Subcutaneous adipose tissue (tissue), 4 donors: Measurements from ENCODE around the gene ASPRV1. TPM values are rescaled to one million over a fixed set of nuclear protein-coding genes. Genes with fewer than 3 reads are reported as not detected.

Experiments
- CTCF ChIP-seq: fragments of 450-650 bp; IDR thresholded peaks from one replicate; pipeline ENCODE4 v1.5.1; 2016; ENCODE audit warnings: low read depth, mild to moderate bottlenecking, control low read depth, antibody characterized with exemption, moderate library complexity
- total RNA-seq, 4 donors: library from RNA; depleted of rRNA; stranded (reverse); fragments of >200 nt; gene quantifications; one replicate each; pipeline ENCODE4 v1.1.0, GENCODE V29; 2016

Gene ASPRV1
- total RNA-seq, 4 donors from 2014 or later: 0.98 to 3.5 (median 2.1) TPM

- TF ChIP-seq CTCF: no peak
Observed at GRCh38 chr2:70005216-70005615, 43.8 kb upstream of the ASPRV1 start.

- TF ChIP-seq CTCF: no peak
Observed at GRCh38 chr2:70003093-70003830, 41.8 kb upstream of the ASPRV1 start.

- no peak for TF ChIP-seq CTCF
Observed at GRCh38 chr2:70002241-70002899, 40.9 kb upstream of the ASPRV1 start.

- TF ChIP-seq CTCF: no peak
Observed at GRCh38 chr2:69998761-69999160, 37.3 kb upstream of the ASPRV1 start.

- TF ChIP-seq CTCF: no peak
Observed at GRCh38 chr2:69997015-69997830, 35.8 kb upstream of the ASPRV1 start.

GRCh38 chr2:69995511-69995910 is 34.1 kb upstream of the ASPRV1 start:
- TF ChIP-seq CTCF: no peak

- no peak for TF ChIP-seq CTCF
Observed at GRCh38 chr2:69994166-69994565, 32.7 kb upstream of the ASPRV1 start.
